Measurements from ENCODE around the gene PQBP1.

PQBP1 gene

DNA sequence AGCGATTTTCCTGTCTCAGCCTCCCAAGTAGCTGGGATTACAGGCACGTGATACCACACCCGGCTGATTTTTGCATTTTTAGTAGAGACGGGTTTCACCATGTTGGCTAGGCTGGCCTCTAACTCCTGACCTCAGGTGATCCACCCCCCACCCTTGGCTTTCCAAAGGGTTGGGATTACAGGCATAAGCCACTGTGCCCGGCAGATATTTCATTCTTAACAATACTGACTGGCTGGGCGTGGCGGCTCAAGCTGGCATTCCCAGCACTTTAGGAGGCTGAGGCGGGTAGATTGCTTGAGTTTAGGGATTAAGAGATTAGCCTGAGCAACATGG is 1.3 kb downstream of the PQBP1 start:
- Histone ChIP-seq H3K27ac (ENCODE audit: low read depth, low read length, poor library complexity, severe bottlenecking) (peak overlapping the region; percentile 90), H3F3A (ENCODE audit: insufficient read depth, low read length) (no peaks in the 10 kb centered on the region), H3K4me2 (ENCODE audit: low read length) (peak overlapping the region; percentile 96), H3K9ac (ENCODE audit: low read length) (peak overlapping the region; percentile 61; the same call in 1 of the 2 replicates), H4K20me1 (ENCODE audit: insufficient read depth, low read length) (no peaks in the 10 kb centered on the region), H3K4me1 (ENCODE audit: insufficient read depth, low read length, severe bottlenecking) (peaks cover 22% of the 10 kb centered on the region), H3K27me3 (ENCODE audit: insufficient read depth, low read length) (no peaks in the 10 kb centered on the region), H3K79me2 (ENCODE audit: insufficient read depth, low read length) (peaks cover 13% of the 10 kb centered on the region; the same call in 1 of the 2 replicates), H3K36me3 (ENCODE audit: insufficient read depth, low read length) (peaks cover 59% of the 10 kb centered on the region), H2AFZ (ENCODE audit: low read length) (no peak overlapping the region), H3K4me3 (ENCODE audit: low read depth, low read length, poor library complexity, severe bottlenecking) (peak overlapping the region; percentile 100), H3K9me2 (ENCODE audit: low read depth, low read length) (no peaks in the 10 kb centered on the region), H3K9me3 (ENCODE audit: low read length) (no peaks in the 10 kb centered on the region)
- TF ChIP-seq EZH2 (IDR thresholded peaks at IDR 0.05; ENCODE audit: borderline replicate concordance, low read length) (no peak), CTCF (IDR thresholded peaks at IDR 0.05; ENCODE audit: low read length) (no peak)

DNA sequence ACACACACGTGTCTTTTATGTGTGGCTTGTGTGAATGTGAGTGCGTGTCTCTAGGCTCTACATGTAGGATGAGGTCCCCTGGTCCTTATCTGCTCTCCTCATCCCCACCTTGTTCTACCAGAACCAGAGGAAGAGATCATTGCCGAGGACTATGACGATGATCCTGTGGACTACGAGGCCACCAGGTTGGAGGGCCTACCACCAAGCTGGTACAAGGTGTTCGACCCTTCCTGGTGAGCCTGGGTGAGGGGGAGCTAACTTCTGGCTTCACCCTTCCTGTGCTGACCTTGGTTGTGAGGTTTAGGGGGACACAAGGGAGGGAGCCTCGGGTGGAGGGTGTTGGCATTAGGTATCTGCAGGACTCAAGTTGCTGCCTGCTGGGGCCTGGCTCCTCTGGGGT is 3.3 kb downstream of the PQBP1 start:
- Histone ChIP-seq H3K4me3 (ENCODE audit: low read depth, low read length, poor library complexity, severe bottlenecking) (no peak overlapping the region), H3K9ac (ENCODE audit: low read length) (no peak overlapping the region), H3K9me3 (ENCODE audit: low read length) (no peaks in the 10 kb centered on the region), H3K36me3 (ENCODE audit: insufficient read depth, low read length) (peaks cover 49% of the 10 kb centered on the region), H4K20me1 (ENCODE audit: insufficient read depth, low read length) (no peaks in the 10 kb centered on the region), H3K9me2 (ENCODE audit: low read depth, low read length) (no peaks in the 10 kb centered on the region), H3K4me2 (ENCODE audit: low read length) (no peak overlapping the region), H3K27ac (ENCODE audit: low read depth, low read length, poor library complexity, severe bottlenecking) (no peak overlapping the region), H3F3A (ENCODE audit: insufficient read depth, low read length) (no peaks in the 10 kb centered on the region), H2AFZ (ENCODE audit: low read length) (no peak overlapping the region), H3K79me2 (ENCODE audit: insufficient read depth, low read length) (peaks cover 13% of the 10 kb centered on the region; the same call in 1 of the 2 replicates), H3K27me3 (ENCODE audit: insufficient read depth, low read length) (no peaks in the 10 kb centered on the region), H3K4me1 (ENCODE audit: insufficient read depth, low read length, severe bottlenecking) (peaks cover 22% of the 10 kb centered on the region)
- TF ChIP-seq CTCF (IDR thresholded peaks at IDR 0.05; ENCODE audit: low read length) = no peak
- no peak for TF ChIP-seq EZH2 (IDR thresholded peaks at IDR 0.05; ENCODE audit: borderline replicate concordance, low read length)

DNA sequence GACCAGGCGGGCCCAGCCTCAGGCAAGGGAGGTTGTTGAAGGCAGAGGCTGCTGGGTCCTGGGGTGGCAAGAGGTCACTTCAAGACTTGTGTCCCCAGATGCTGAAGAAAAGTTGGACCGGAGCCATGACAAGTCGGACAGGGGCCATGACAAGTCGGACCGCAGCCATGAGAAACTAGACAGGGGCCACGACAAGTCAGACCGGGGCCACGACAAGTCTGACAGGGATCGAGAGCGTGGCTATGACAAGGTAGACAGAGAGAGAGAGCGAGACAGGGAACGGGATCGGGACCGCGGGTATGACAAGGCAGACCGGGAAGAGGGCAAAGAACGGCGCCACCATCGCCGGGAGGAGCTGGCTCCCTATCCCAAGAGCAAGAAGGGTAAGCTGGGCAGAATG is 4.4 kb downstream of the PQBP1 start:
- H3K4me2 ChIP-seq (ENCODE audit: low read length) = no peak overlapping the region
- H4K20me1 ChIP-seq (ENCODE audit: insufficient read depth, low read length) = no peaks in the 10 kb centered on the region
- H3K9me3 ChIP-seq (ENCODE audit: low read length) = no peaks in the 10 kb centered on the region
- H3K9me2 ChIP-seq (ENCODE audit: low read depth, low read length) = no peaks in the 10 kb centered on the region
- peaks cover 14% of the 10 kb centered on the region for H3K4me1 ChIP-seq (ENCODE audit: insufficient read depth, low read length, severe bottlenecking)
- no peak overlapping the region for H2AFZ ChIP-seq (ENCODE audit: low read length)
- no peak overlapping the region for H3K9ac ChIP-seq (ENCODE audit: low read length)
- no peak overlapping the region for H3K4me3 ChIP-seq (ENCODE audit: low read depth, low read length, poor library complexity, severe bottlenecking)
- TF ChIP-seq EZH2 (IDR thresholded peaks at IDR 0.05; ENCODE audit: borderline replicate concordance, low read length) (no peak), CTCF (IDR thresholded peaks at IDR 0.05; ENCODE audit: low read length) (no peak)
- H3K79me2 ChIP-seq (ENCODE audit: insufficient read depth, low read length) = peaks cover 7% of the 10 kb centered on the region; the same call in 1 of the 2 replicates
- H3K36me3 ChIP-seq (ENCODE audit: insufficient read depth, low read length) = peaks cover 49% of the 10 kb centered on the region
- no peak overlapping the region for H3K27ac ChIP-seq (ENCODE audit: low read depth, low read length, poor library complexity, severe bottlenecking)
- H3F3A ChIP-seq (ENCODE audit: insufficient read depth, low read length) = no peaks in the 10 kb centered on the region
- no peaks in the 10 kb centered on the region for H3K27me3 ChIP-seq (ENCODE audit: insufficient read depth, low read length)

Data from OCI-LY1 (cell line).